Measurements from ENCODE around the gene IMMP2L.

The IMMP2L gene

GRCh38 chr7:111364413-111364812 lies 197.9 kb downstream of the IMMP2L start:
- H3K4me1 ChIP-seq (ENCODE audit: control insufficient read depth in 5 of 5, insufficient read depth in 5 of 5, low read length in 5 of 5), result no peaks in the 10 kb centered on the region
- H3K9ac ChIP-seq (ENCODE audit: low read length in 5 of 5), result no peak overlapping the region
- no peaks in the 10 kb centered on the region for H3K27me3 ChIP-seq (ENCODE audit: control insufficient read depth in 5 of 5, insufficient read depth in 4 of 5, low read length in 5 of 5)

GRCh38 chr7:111363099-111363498 lies 199.2 kb downstream of the IMMP2L start:
- Histone ChIP-seq H3K4me1 (ENCODE audit: control insufficient read depth in 5 of 5, insufficient read depth in 5 of 5, low read length in 5 of 5) (no peaks in the 10 kb centered on the region), H3K27me3 (ENCODE audit: control insufficient read depth in 5 of 5, insufficient read depth in 4 of 5, low read length in 5 of 5) (no peaks in the 10 kb centered on the region), H3K27ac (ENCODE audit: low read depth, low read length) (no peak overlapping the region), H3K36me3 (ENCODE audit: control insufficient read depth in 5 of 5, insufficient read depth in 5 of 5, low read length in 5 of 5) (no peaks in the 10 kb centered on the region), H3K9ac (ENCODE audit: low read length in 5 of 5) (no peak overlapping the region), H3K9me3 (ENCODE audit: control insufficient read depth in 5 of 5, low read length in 5 of 5) (no peaks in the 10 kb centered on the region), H3K4me3 (ENCODE audit: low read depth in 1 of 5, low read length in 5 of 5) (no peak overlapping the region)

More at GRCh38 chr7:111364413-111364812, 197.9 kb downstream of the IMMP2L start:
- Histone ChIP-seq H3K27ac (ENCODE audit: low read depth, low read length) (no peak overlapping the region), H3K4me3 (ENCODE audit: low read depth in 1 of 5, low read length in 5 of 5) (no peak overlapping the region), H3K36me3 (ENCODE audit: control insufficient read depth in 5 of 5, insufficient read depth in 5 of 5, low read length in 5 of 5) (no peaks in the 10 kb centered on the region), H3K9me3 (ENCODE audit: control insufficient read depth in 5 of 5, low read length in 5 of 5) (no peaks in the 10 kb centered on the region)

- Histone ChIP-seq H3K4me3 (ENCODE audit: low read depth in 1 of 5, low read length in 5 of 5) (no peak overlapping the region), H3K27ac (ENCODE audit: low read depth, low read length) (no peak overlapping the region), H3K9me3 (ENCODE audit: control insufficient read depth in 5 of 5, low read length in 5 of 5) (no peaks in the 10 kb centered on the region), H3K9ac (ENCODE audit: low read length in 5 of 5) (no peak overlapping the region), H3K27me3 (ENCODE audit: control insufficient read depth in 5 of 5, insufficient read depth in 4 of 5, low read length in 5 of 5) (no peaks in the 10 kb centered on the region), H3K4me1 (ENCODE audit: control insufficient read depth in 5 of 5, insufficient read depth in 5 of 5, low read length in 5 of 5) (no peaks in the 10 kb centered on the region), H3K36me3 (ENCODE audit: control insufficient read depth in 5 of 5, insufficient read depth in 5 of 5, low read length in 5 of 5) (no peaks in the 10 kb centered on the region)
Measured at GRCh38 chr7:111362506-111363054, 199.7 kb downstream of the IMMP2L start.

GRCh38 chr7:111358915-111359314 lies 203.4 kb downstream of the IMMP2L start:
- Histone ChIP-seq H3K9me3 (ENCODE audit: control insufficient read depth in 5 of 5, low read length in 5 of 5) (no peaks in the 10 kb centered on the region), H3K27ac (ENCODE audit: low read depth, low read length) (no peak overlapping the region), H3K4me3 (ENCODE audit: low read depth in 1 of 5, low read length in 5 of 5) (no peak overlapping the region), H3K9ac (ENCODE audit: low read length in 5 of 5) (no peak overlapping the region), H3K27me3 (ENCODE audit: control insufficient read depth in 5 of 5, insufficient read depth in 4 of 5, low read length in 5 of 5) (no peaks in the 10 kb centered on the region), H3K36me3 (ENCODE audit: control insufficient read depth in 5 of 5, insufficient read depth in 5 of 5, low read length in 5 of 5) (no peaks in the 10 kb centered on the region), H3K4me1 (ENCODE audit: control insufficient read depth in 5 of 5, insufficient read depth in 5 of 5, low read length in 5 of 5) (no peaks in the 10 kb centered on the region)

- no peaks in the 10 kb centered on the region for H3K27me3 ChIP-seq (ENCODE audit: control insufficient read depth in 5 of 5, insufficient read depth in 4 of 5, low read length in 5 of 5)
- H3K9ac ChIP-seq (ENCODE audit: low read length in 5 of 5), result no peak overlapping the region
- H3K9me3 ChIP-seq (ENCODE audit: control insufficient read depth in 5 of 5, low read length in 5 of 5), result no peaks in the 10 kb centered on the region
- H3K27ac ChIP-seq (ENCODE audit: low read depth, low read length), result no peak overlapping the region
- H3K4me3 ChIP-seq (ENCODE audit: low read depth in 1 of 5, low read length in 5 of 5), result no peak overlapping the region
- H3K4me1 ChIP-seq (ENCODE audit: control insufficient read depth in 5 of 5, insufficient read depth in 5 of 5, low read length in 5 of 5), result no peaks in the 10 kb centered on the region
- H3K36me3 ChIP-seq (ENCODE audit: control insufficient read depth in 5 of 5, insufficient read depth in 5 of 5, low read length in 5 of 5), result no peaks in the 10 kb centered on the region
Measured at GRCh38 chr7:111357691-111358090, 204.6 kb downstream of the IMMP2L start.

- no peak overlapping the region for H3K4me3 ChIP-seq (ENCODE audit: low read depth in 1 of 5, low read length in 5 of 5)
- H3K9ac ChIP-seq (ENCODE audit: low read length in 5 of 5), result no peak overlapping the region
- H3K4me1 ChIP-seq (ENCODE audit: control insufficient read depth in 5 of 5, insufficient read depth in 5 of 5, low read length in 5 of 5), result no peaks in the 10 kb centered on the region
- no peak overlapping the region for H3K27ac ChIP-seq (ENCODE audit: low read depth, low read length)
- H3K27me3 ChIP-seq (ENCODE audit: control insufficient read depth in 5 of 5, insufficient read depth in 4 of 5, low read length in 5 of 5), result no peaks in the 10 kb centered on the region
- H3K36me3 ChIP-seq (ENCODE audit: control insufficient read depth in 5 of 5, insufficient read depth in 5 of 5, low read length in 5 of 5), result no peaks in the 10 kb centered on the region
- no peaks in the 10 kb centered on the region for H3K9me3 ChIP-seq (ENCODE audit: control insufficient read depth in 5 of 5, low read length in 5 of 5)
Measured at GRCh38 chr7:111356941-111357340, 205.4 kb downstream of the IMMP2L start.

GRCh38 chr7:111352319-111352718 lies 210.0 kb downstream of the IMMP2L start:
- Histone ChIP-seq H3K9ac (ENCODE audit: low read length in 5 of 5) (no peak overlapping the region), H3K4me1 (ENCODE audit: control insufficient read depth in 5 of 5, insufficient read depth in 5 of 5, low read length in 5 of 5) (no peaks in the 10 kb centered on the region), H3K4me3 (ENCODE audit: low read depth in 1 of 5, low read length in 5 of 5) (no peak overlapping the region), H3K36me3 (ENCODE audit: control insufficient read depth in 5 of 5, insufficient read depth in 5 of 5, low read length in 5 of 5) (no peaks in the 10 kb centered on the region), H3K27ac (ENCODE audit: low read depth, low read length) (no peak overlapping the region), H3K9me3 (ENCODE audit: control insufficient read depth in 5 of 5, low read length in 5 of 5) (no peaks in the 10 kb centered on the region), H3K27me3 (ENCODE audit: control insufficient read depth in 5 of 5, insufficient read depth in 4 of 5, low read length in 5 of 5) (no peaks in the 10 kb centered on the region)

GRCh38 chr7:111346219-111346618 lies 216.1 kb downstream of the IMMP2L start:
- Histone ChIP-seq H3K27ac (ENCODE audit: low read depth, low read length) (no peak overlapping the region), H3K4me3 (ENCODE audit: low read depth in 1 of 5, low read length in 5 of 5) (no peak overlapping the region), H3K27me3 (ENCODE audit: control insufficient read depth in 5 of 5, insufficient read depth in 4 of 5, low read length in 5 of 5) (no peaks in the 10 kb centered on the region), H3K36me3 (ENCODE audit: control insufficient read depth in 5 of 5, insufficient read depth in 5 of 5, low read length in 5 of 5) (no peaks in the 10 kb centered on the region), H3K9me3 (ENCODE audit: control insufficient read depth in 5 of 5, low read length in 5 of 5) (peaks cover 0 to 13% (median 9%) of the 10 kb centered on the region in 5 donors), H3K4me1 (ENCODE audit: control insufficient read depth in 5 of 5, insufficient read depth in 5 of 5, low read length in 5 of 5) (no peaks in the 10 kb centered on the region), H3K9ac (ENCODE audit: low read length in 5 of 5) (no peak overlapping the region)

GRCh38 chr7:111343017-111343416 lies 219.3 kb downstream of the IMMP2L start:
- Histone ChIP-seq H3K36me3 (ENCODE audit: control insufficient read depth in 5 of 5, insufficient read depth in 5 of 5, low read length in 5 of 5) (no peaks in the 10 kb centered on the region), H3K4me3 (ENCODE audit: low read depth in 1 of 5, low read length in 5 of 5) (no peak overlapping the region), H3K9me3 (ENCODE audit: control insufficient read depth in 5 of 5, low read length in 5 of 5) (peaks cover 0 to 13% (median 9%) of the 10 kb centered on the region in 5 donors), H3K4me1 (ENCODE audit: control insufficient read depth in 5 of 5, insufficient read depth in 5 of 5, low read length in 5 of 5) (peaks cover 0 to 13% (median 8%) of the 10 kb centered on the region in 5 donors), H3K27ac (ENCODE audit: low read depth, low read length) (no peak overlapping the region), H3K27me3 (ENCODE audit: control insufficient read depth in 5 of 5, insufficient read depth in 4 of 5, low read length in 5 of 5) (no peaks in the 10 kb centered on the region), H3K9ac (ENCODE audit: low read length in 5 of 5) (no peak overlapping the region)

- H3K9ac ChIP-seq (ENCODE audit: low read length in 5 of 5), result no peak overlapping the region
- H3K4me1 ChIP-seq (ENCODE audit: control insufficient read depth in 5 of 5, insufficient read depth in 5 of 5, low read length in 5 of 5), result peaks cover 0 to 13% (median 8%) of the 10 kb centered on the region in 5 donors
- H3K9me3 ChIP-seq (ENCODE audit: control insufficient read depth in 5 of 5, low read length in 5 of 5), result peaks cover 0 to 13% (median 9%) of the 10 kb centered on the region in 5 donors
- no peak overlapping the region for H3K4me3 ChIP-seq (ENCODE audit: low read depth in 1 of 5, low read length in 5 of 5)
- H3K27ac ChIP-seq (ENCODE audit: low read depth, low read length), result no peak overlapping the region
- no peaks in the 10 kb centered on the region for H3K27me3 ChIP-seq (ENCODE audit: control insufficient read depth in 5 of 5, insufficient read depth in 4 of 5, low read length in 5 of 5)
- no peaks in the 10 kb centered on the region for H3K36me3 ChIP-seq (ENCODE audit: control insufficient read depth in 5 of 5, insufficient read depth in 5 of 5, low read length in 5 of 5)
Measured at GRCh38 chr7:111339006-111339405, 223.3 kb downstream of the IMMP2L start.

GRCh38 chr7:111333010-111333409 lies 229.3 kb downstream of the IMMP2L start:
- no peaks in the 10 kb centered on the region for H3K9me3 ChIP-seq (ENCODE audit: control insufficient read depth in 5 of 5, low read length in 5 of 5)
- H3K4me3 ChIP-seq (ENCODE audit: low read depth in 1 of 5, low read length in 5 of 5), result no peak overlapping the region
- H3K27ac ChIP-seq (ENCODE audit: low read depth, low read length), result no peak overlapping the region
- no peaks in the 10 kb centered on the region for H3K36me3 ChIP-seq (ENCODE audit: control insufficient read depth in 5 of 5, insufficient read depth in 5 of 5, low read length in 5 of 5)
- no peaks in the 10 kb centered on the region for H3K27me3 ChIP-seq (ENCODE audit: control insufficient read depth in 5 of 5, insufficient read depth in 4 of 5, low read length in 5 of 5)
- H3K4me1 ChIP-seq (ENCODE audit: control insufficient read depth in 5 of 5, insufficient read depth in 5 of 5, low read length in 5 of 5), result no peaks in the 10 kb centered on the region
- no peak overlapping the region for H3K9ac ChIP-seq (ENCODE audit: low read length in 5 of 5)
